CD8-positive, alpha-beta memory T cell (primary cell): ENCODE data around the gene IL22. TPM values are rescaled to one million over a fixed set of nuclear protein-coding genes. Genes with fewer than 3 reads are reported as not detected.

ENCODE experiments used
- CTCF ChIA-PET: fragments of 350-600 bp; sonication (Branson Sonifier 250); formaldehyde crosslinking; loops from one replicate; lab custom pipeline; 2021; ENCODE audit warnings: antibody characterized with exemption; lab: Charles Lee
- POLR2A ChIA-PET: fragments of 350-600 bp; sonication (Branson Sonifier 250); formaldehyde crosslinking; loops from one replicate; lab custom pipeline; 2021; ENCODE audit warnings: antibody characterized with exemption; lab: Charles Lee
- DNase-seq, 5 donors: peaks; one replicate each; pipeline versions ENCODE4 v3.0.0 to v3.0.0-alpha.2; 2020 to 2022; ENCODE audit warnings: mixed read lengths in 1 of 5
- H3K27ac ChIP-seq: one replicate; pipeline ENCODE4 v1.7.0; 2013; ENCODE audit warnings: low read depth, mild to moderate bottlenecking, low read length, moderate library complexity
- H3K27me3 ChIP-seq: 2 replicates; pipeline ENCODE4 v1.7.0; 2013; ENCODE audit warnings: low read length, mild to moderate bottlenecking; ENCODE audit not compliant: insufficient read depth, poor library complexity, severe bottlenecking
- H3K36me3 ChIP-seq: 2 replicates; pipeline ENCODE4 v1.7.0; 2013; ENCODE audit warnings: mild to moderate bottlenecking, low read length, moderate library complexity; ENCODE audit not compliant: insufficient read depth
- H3K4me1 ChIP-seq: 2 replicates; pipeline ENCODE4 v1.7.0; 2013; ENCODE audit warnings: mild to moderate bottlenecking, low read length, moderate library complexity; ENCODE audit not compliant: insufficient read depth
- H3K4me3 ChIP-seq: 2 replicates; pipeline ENCODE4 v1.7.0; 2013; ENCODE audit warnings: mild to moderate bottlenecking, low read length
- H3K9me3 ChIP-seq: 2 replicates; pipeline ENCODE4 v1.7.0; 2013; ENCODE audit warnings: mild to moderate bottlenecking, low read length
- H3K27ac Mint-ChIP-seq, 8 donors: one replicate each; pipeline ENCODE4 v1.8.0; 2020 to 2021; ENCODE audit warnings: mixed read lengths in 8 of 8, mild to moderate bottlenecking in 6 of 8, inconsistent platforms in 3 of 8, moderate library complexity in 3 of 8
- H3K27me3 Mint-ChIP-seq, 2 donors: one replicate each; pipeline ENCODE4 v1.8.0; 2020 to 2021; ENCODE audit warnings: mixed read lengths in 2 of 2, mild to moderate bottlenecking in 1 of 2, moderate library complexity in 1 of 2
- H3K36me3 Mint-ChIP-seq, 3 donors: one replicate each; pipeline ENCODE4 v1.8.0; 2020 to 2021; ENCODE audit warnings: mixed read lengths in 3 of 3, inconsistent platforms in 1 of 3, mild to moderate bottlenecking in 1 of 3
- H3K4me1 Mint-ChIP-seq, 3 donors: one replicate each; pipeline ENCODE4 v1.8.0; 2020 to 2021; ENCODE audit warnings: mixed read lengths in 3 of 3, inconsistent platforms in 1 of 3, mild to moderate bottlenecking in 1 of 3
- H3K4me3 Mint-ChIP-seq, 7 donors: one replicate each; pipeline ENCODE4 v1.8.0; 2020 to 2021; ENCODE audit warnings: mixed read lengths in 7 of 7, mild to moderate bottlenecking in 6 of 7, moderate library complexity in 4 of 7, inconsistent platforms in 2 of 7
- H3K9me3 Mint-ChIP-seq, 5 donors: one replicate each; pipeline ENCODE4 v1.8.0; 2020 to 2022; ENCODE audit warnings: mixed read lengths in 5 of 5, mild to moderate bottlenecking in 3 of 5, moderate library complexity in 2 of 5, inconsistent platforms in 1 of 5
- polyA plus RNA-seq: library from polyadenylated mRNA; unstranded; fragments of 300-500 nt; fragmentation: Illumina TruSeq; gene quantifications from one replicate; pipeline ENCODE4 v1.2.3, GENCODE V29; 2021
- total RNA-seq, 2 experiments: library from RNA; stranded (reverse); gene quantifications; one replicate each; pipeline ENCODE4 v1.2.3, GENCODE V29; 2021

IL22 gene
- total and polyA plus RNA-seq, 3 experiments from 2014 or later: 0.46 to 0.64 TPM; not detected in 1

- Histone ChIP-seq H3K27ac (no peak within 1 kb of the TSS), H3K36me3 (no peaks in the 10 kb centered on the region), H3K27me3 (no peaks in the 10 kb centered on the region), H3K4me1 (peaks cover 6% of the 10 kb centered on the region), H3K4me3 (no peak within 1 kb of the TSS), H3K9me3 (no peaks in the 10 kb centered on the region)
- Mint-ChIP-seq H3K27ac (peak within 1 kb of the TSS in 5 of 8 donors; percentile 1 to 77 (median 53)), H3K4me3 (peak within 1 kb of the TSS in 6 of 7 donors; percentile 13 to 60 (median 28)), H3K27me3 (peaks cover 0 to 3% of the 10 kb centered on the region in 2 donors), H3K4me1 (peaks cover 7 to 12% (median 10%) of the 10 kb centered on the region in 3 donors), H3K9me3 (no peaks in the 10 kb centered on the region), H3K36me3 (peaks cover 0 to 2% (median 0%) of the 10 kb centered on the region in 3 donors)
- ChIA-PET POLR2A (no interaction called here), CTCF (interaction anchor here (0.8 kb wide), 1 partner anchor 189 kb away, joined by 3 read pairs; no protein-coding TSS in a partner anchor)
- peak in 2 of 5 donors; percentile 18 to 35 for DNase-seq
Measured at GRCh38 chr12:68225576-68226476, 27.6 kb downstream of the IL22 start, which contains the start of gene IL26. Gene IL26 (minus strand): TSS chr12:68225810. CDS start chr12:68225756, 54 bp downstream.

- peaks cover 6% of the 10 kb centered on the region for H3K4me1 ChIP-seq
- no peak overlapping the region for H3K4me3 ChIP-seq
- ChIA-PET CTCF (interaction anchor here (3.9 kb wide), 1 partner anchor 92 kb away, joined by 38 read pairs; no protein-coding TSS in a partner anchor), POLR2A (interaction anchor here (1.0 kb wide), 1 partner anchor 12 kb away, joined by 3 read pairs; no protein-coding TSS in a partner anchor)
- DNase-seq: no peak
- Mint-ChIP-seq H3K9me3 (no peaks in the 10 kb centered on the region), H3K27ac (peak overlapping the region in 1 of 8 donors; percentile 37), H3K36me3 (peaks cover 0 to 2% (median 0%) of the 10 kb centered on the region in 3 donors), H3K4me3 (peak overlapping the region in 1 of 7 donors; percentile 8), H3K4me1 (peaks cover 7 to 12% (median 10%) of the 10 kb centered on the region in 3 donors), H3K27me3 (peaks cover 0 to 3% of the 10 kb centered on the region in 2 donors)
- no peaks in the 10 kb centered on the region for H3K9me3 ChIP-seq
- no peaks in the 10 kb centered on the region for H3K36me3 ChIP-seq
- H3K27ac ChIP-seq: no peak overlapping the region
- H3K27me3 ChIP-seq: no peaks in the 10 kb centered on the region
Measured at GRCh38 chr12:68224613-68225285, 28.7 kb downstream of the IL22 start.

GRCh38 chr12:68223067-68223747 lies 30.2 kb downstream of the IL22 start:
- no peaks in the 10 kb centered on the region for H3K27me3 ChIP-seq
- H3K27ac Mint-ChIP-seq: peak overlapping the region in 6 of 8 donors; percentile 0 to 60 (median 40)
- CTCF ChIA-PET: interaction anchor here (0.7 to 3.9 kb wide), 35 partner anchors 8 to 867 kb away, joined by 3 to 38 read pairs (median 4); partner anchors contain the start of gene IFNG
- no peak overlapping the region for H3K27ac ChIP-seq
- H3K27me3 Mint-ChIP-seq: peaks cover 0 to 3% of the 10 kb centered on the region in 2 donors
- no peaks in the 10 kb centered on the region for H3K9me3 ChIP-seq
- peaks cover 7 to 12% (median 10%) of the 10 kb centered on the region in 3 donors for H3K4me1 Mint-ChIP-seq
- H3K36me3 Mint-ChIP-seq: peaks cover 0 to 2% (median 0%) of the 10 kb centered on the region in 3 donors
- H3K4me1 ChIP-seq: peaks cover 6% of the 10 kb centered on the region
- DNase-seq: peak; percentile 51 to 74 (median 65)
- no peaks in the 10 kb centered on the region for H3K36me3 ChIP-seq
- no peaks in the 10 kb centered on the region for H3K9me3 Mint-ChIP-seq
- POLR2A ChIA-PET: interaction anchor here (0.6 kb wide), 1 partner anchor 105 kb away, joined by 3 read pairs; no protein-coding TSS in a partner anchor
- peak overlapping the region; percentile 15 to 76 (median 67) for H3K4me3 Mint-ChIP-seq
- no peak overlapping the region for H3K4me3 ChIP-seq

GRCh38 chr12:68222326-68222725 lies 31.1 kb downstream of the IL22 start:
- peaks cover 0 to 3% of the 10 kb centered on the region in 2 donors for H3K27me3 Mint-ChIP-seq
- no peak for DNase-seq
- ChIA-PET CTCF (interaction anchor here (0.7 to 3.9 kb wide), 24 partner anchors 7 to 866 kb away, joined by 3 to 38 read pairs (median 4); partner anchors contain the start of gene IFNG), POLR2A (interaction anchor here (0.6 kb wide), 1 partner anchor 104 kb away, joined by 3 read pairs; no protein-coding TSS in a partner anchor)
- no peaks in the 10 kb centered on the region for H3K27me3 ChIP-seq
- peaks cover 0 to 4% (median 4%) of the 10 kb centered on the region in 3 donors for H3K36me3 Mint-ChIP-seq
- no peak overlapping the region for H3K27ac ChIP-seq
- no peak overlapping the region for H3K4me3 Mint-ChIP-seq
- peaks cover 7 to 12% (median 10%) of the 10 kb centered on the region in 3 donors for H3K4me1 Mint-ChIP-seq
- peak overlapping the region in 1 of 8 donors; percentile 42 for H3K27ac Mint-ChIP-seq
- peaks cover 6% of the 10 kb centered on the region for H3K4me1 ChIP-seq
- no peaks in the 10 kb centered on the region for H3K9me3 ChIP-seq
- H3K36me3 ChIP-seq: no peaks in the 10 kb centered on the region
- H3K4me3 ChIP-seq: no peak overlapping the region
- no peaks in the 10 kb centered on the region for H3K9me3 Mint-ChIP-seq

GRCh38 chr12:68221497-68221896 lies 31.9 kb downstream of the IL22 start:
- Mint-ChIP-seq H3K27ac (no peak overlapping the region), H3K9me3 (no peaks in the 10 kb centered on the region), H3K4me1 (peaks cover 7 to 12% (median 10%) of the 10 kb centered on the region in 3 donors), H3K4me3 (no peak overlapping the region), H3K27me3 (peaks cover 0 to 3% of the 10 kb centered on the region in 2 donors), H3K36me3 (peaks cover 0 to 4% (median 3%) of the 10 kb centered on the region in 3 donors)
- POLR2A ChIA-PET: no interaction called here
- no peak for DNase-seq
- H3K4me1 ChIP-seq: peaks cover 6% of the 10 kb centered on the region
- H3K36me3 ChIP-seq: no peaks in the 10 kb centered on the region
- CTCF ChIA-PET: interaction anchor here (1.4 to 3.9 kb wide), 3 partner anchors 29 to 96 kb away, joined by 3 to 38 read pairs (median 7); no protein-coding TSS in a partner anchor
- no peak overlapping the region for H3K4me3 ChIP-seq
- no peak overlapping the region for H3K27ac ChIP-seq
- H3K27me3 ChIP-seq: no peaks in the 10 kb centered on the region
- H3K9me3 ChIP-seq: no peaks in the 10 kb centered on the region

GRCh38 chr12:68210875-68211274 lies 42.5 kb downstream of the IL22 start:
- Histone ChIP-seq H3K9me3 (no peaks in the 10 kb centered on the region), H3K36me3 (no peaks in the 10 kb centered on the region), H3K4me1 (no peaks in the 10 kb centered on the region), H3K27ac (no peak overlapping the region), H3K27me3 (no peaks in the 10 kb centered on the region), H3K4me3 (no peak overlapping the region)
- H3K27ac Mint-ChIP-seq: peak overlapping the region in 2 of 8 donors; percentile 1 to 6
- peaks cover 0 to 2% (median 0%) of the 10 kb centered on the region in 3 donors for H3K36me3 Mint-ChIP-seq
- H3K9me3 Mint-ChIP-seq: no peaks in the 10 kb centered on the region
- no peak for DNase-seq
- peaks cover 0 to 2% of the 10 kb centered on the region in 2 donors for H3K27me3 Mint-ChIP-seq
- H3K4me1 Mint-ChIP-seq: peaks cover 14 to 22% (median 15%) of the 10 kb centered on the region in 3 donors
- CTCF ChIA-PET: no interaction called here
- H3K4me3 Mint-ChIP-seq: no peak overlapping the region
- POLR2A ChIA-PET: no interaction called here
